D341Med (cell line): ENCODE results near the gene PLPP4.
A peak's percentile ranks its signal among the peaks of the same experiment; 100 is the strongest.
"Not testable (repeated sequence)": the region's sequence is repeated elsewhere in the genome, so short reads cannot be mapped to it uniquely, and the experiment has no call there.

Experiments
- DNase-seq: peaks from one replicate; pipeline ENCODE4 v3.0.0; 2012; ENCODE audit warnings: low spot score

Gene PLPP4

GRCh38 chr10:120490288-120490687 lies 33.3 kb downstream of the PLPP4 start:
- no peak for DNase-seq

DNA sequence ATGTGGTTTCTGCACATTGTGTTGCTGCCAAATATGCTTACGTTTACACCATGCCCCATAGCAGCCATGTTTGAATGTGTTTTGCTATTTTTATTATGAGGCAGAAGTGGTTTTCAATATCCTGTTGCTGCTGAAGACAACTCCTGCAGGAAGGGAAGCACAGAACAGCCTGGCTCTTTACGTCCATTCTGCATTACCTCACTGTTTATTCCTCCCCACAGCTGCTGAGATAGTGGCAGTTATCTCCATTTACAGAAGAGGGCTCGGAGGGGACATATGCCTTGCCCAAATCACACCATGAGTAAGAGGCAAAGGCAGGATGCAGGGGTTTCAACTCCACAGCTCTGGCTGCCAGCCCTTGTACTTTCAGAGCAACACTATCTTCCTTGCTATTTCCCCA lies 35.3 kb downstream of the PLPP4 start:
- no peak for DNase-seq

DNA sequence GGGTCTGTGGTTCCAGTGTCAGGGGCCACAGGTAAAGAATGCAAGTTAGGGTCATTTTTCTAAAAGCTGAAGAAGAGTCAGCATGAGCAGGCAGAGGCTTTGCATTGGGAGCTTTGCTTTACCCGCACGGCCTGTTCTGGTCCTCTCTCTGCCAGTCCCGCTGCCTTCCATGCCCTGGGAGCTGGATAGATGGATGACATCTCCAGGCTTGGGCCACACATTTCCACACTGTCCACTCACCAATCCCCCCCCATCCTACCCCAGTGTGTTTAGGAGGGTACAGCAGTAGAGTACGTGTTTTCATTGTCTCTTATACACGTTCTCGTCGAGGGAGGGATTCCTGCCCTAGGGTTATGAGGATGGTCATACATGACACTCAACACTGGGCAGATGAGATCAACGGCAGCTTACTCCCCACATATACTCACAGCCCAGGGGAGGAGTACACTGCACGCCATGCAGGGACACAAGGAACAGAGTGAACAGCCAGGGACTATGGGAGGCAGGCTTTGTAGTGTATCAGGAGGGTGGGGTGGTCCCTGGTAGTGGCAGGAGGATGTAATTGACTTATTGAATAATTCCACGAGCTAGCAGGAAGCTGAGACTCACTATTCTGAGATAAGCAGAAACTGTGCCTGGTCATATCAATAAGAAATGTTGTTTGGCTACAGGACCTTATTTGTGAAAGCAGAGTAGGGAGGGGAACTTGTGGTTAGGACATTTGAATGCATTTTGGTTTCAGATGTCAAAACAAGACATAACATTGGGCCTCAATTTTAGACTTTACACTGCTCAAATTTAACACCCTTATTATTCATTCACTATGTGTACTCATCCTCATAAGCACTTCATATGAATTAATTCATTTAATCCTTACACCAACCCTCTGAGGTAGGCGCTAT lies 36.6 kb downstream of the PLPP4 start:
- DNase-seq: no peak

- DNase-seq: no peak
Observed at GRCh38 chr10:120494313-120494710, 37.3 kb downstream of the PLPP4 start.

GRCh38 chr10:120495226-120496009 lies 38.4 kb downstream of the PLPP4 start:
- DNase-seq: no peak

- DNase-seq: no peak
Observed at GRCh38 chr10:120499883-120500282, 42.9 kb downstream of the PLPP4 start.

GRCh38 chr10:120503689-120504088 lies 46.7 kb downstream of the PLPP4 start:
- no peak for DNase-seq

GRCh38 chr10:120504227-120504626 lies 47.2 kb downstream of the PLPP4 start:
- not testable (repeated sequence) for DNase-seq

- no peak for DNase-seq
Observed at GRCh38 chr10:120505056-120505455, 48.0 kb downstream of the PLPP4 start.

DNA sequence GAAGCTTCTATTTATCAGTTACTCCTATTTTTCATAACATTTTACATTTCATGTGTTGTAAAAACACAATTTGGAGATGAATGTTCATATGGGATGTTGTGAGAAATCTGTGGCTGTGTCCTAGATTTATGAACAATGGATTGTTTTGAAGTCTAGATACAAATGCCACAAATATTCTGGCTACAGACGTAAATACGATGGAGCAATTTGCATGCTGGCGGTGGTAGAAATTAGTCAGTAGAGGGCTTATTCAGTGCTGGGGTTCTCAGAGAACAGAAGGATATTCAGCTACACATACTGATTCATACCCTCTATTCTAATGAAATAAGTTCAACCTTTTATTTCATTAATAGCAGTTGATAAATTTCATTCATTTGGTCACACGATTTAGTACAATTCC lies 48.8 kb downstream of the PLPP4 start:
- DNase-seq: no peak

- no peak for DNase-seq
Observed at GRCh38 chr10:120506674-120507073, 49.6 kb downstream of the PLPP4 start.

- DNase-seq: no peak
Observed at GRCh38 chr10:120507175-120507574, 50.1 kb downstream of the PLPP4 start.

GRCh38 chr10:120507651-120508050 lies 50.6 kb downstream of the PLPP4 start:
- no peak for DNase-seq

- no peak for DNase-seq
Observed at GRCh38 chr10:120508393-120508792, 51.4 kb downstream of the PLPP4 start.

- DNase-seq: no peak
Observed at GRCh38 chr10:120508966-120509365, 51.9 kb downstream of the PLPP4 start.

- DNase-seq: no peak
Observed at GRCh38 chr10:120511165-120511564, 54.1 kb downstream of the PLPP4 start.

DNA sequence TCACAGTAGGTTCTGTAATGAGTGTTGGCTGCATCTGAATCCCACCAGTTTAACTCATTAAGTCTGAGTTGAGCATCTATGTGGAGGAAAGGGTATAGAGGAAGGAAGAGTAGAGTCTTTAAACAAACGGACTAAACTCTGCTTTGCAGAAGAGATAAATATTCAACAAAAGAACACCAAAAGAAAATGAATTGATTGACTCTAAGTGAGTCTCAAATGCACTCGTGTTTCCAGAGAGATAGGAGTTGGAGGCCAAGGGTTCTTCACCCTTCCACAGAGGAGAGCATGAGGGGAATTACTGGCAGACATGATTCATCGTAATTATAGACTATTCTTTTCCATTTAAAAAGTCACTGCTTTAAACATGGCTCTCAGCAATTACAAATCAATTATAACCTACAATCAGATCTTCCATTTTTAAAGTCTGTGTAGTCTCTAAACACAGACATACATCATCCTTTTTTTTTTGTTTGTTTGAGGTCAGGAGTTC lies 56.3 kb downstream of the PLPP4 start:
- DNase-seq: no peak

DNA sequence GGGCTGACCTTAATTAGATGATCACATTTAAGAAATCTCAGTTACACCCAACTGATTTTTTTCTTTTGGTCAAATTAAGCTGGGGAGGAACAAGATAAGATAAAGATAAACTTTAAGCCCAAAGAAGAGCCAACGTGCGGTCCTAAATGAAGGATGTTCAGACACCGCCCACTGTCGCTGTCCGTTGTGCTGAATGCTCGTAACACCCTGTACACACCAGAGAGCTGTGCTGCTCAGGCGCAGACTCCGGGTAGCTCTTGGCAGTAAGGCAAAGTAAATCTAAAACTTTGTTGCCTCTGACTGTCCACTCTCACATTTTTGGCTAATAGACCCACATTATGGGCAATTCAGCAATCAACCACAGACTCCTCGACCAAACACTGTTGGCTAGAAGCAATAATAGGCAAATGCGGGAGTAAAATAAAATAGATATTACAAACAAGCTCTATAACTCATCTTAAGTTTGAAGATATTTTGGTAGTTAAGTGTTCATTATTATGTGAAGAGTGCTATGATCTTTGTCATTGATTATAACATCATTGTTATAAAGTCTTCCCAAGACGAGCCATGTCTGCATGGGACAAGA lies 57.1 kb downstream of the PLPP4 start:
- peak; percentile 22 for DNase-seq

DNA sequence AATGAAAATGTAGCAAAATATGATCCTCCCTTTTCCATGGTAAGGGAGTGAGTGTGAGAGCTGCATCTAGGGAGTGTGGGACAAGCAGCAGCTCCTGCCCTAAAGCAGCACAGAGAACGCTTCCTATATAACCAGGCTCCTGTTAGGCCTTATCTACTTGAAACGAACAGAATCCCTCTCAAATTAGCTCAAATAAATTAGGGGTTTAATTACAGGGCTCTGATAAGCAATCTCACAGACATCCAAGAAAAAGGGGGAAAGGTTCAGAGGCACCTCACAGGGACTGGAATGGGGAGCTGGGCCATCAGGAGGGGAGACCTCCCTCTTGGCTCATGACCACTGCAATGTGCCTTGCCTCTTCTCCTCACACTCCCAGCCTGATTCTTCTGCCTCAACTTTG lies 57.9 kb downstream of the PLPP4 start:
- no peak for DNase-seq

DNA sequence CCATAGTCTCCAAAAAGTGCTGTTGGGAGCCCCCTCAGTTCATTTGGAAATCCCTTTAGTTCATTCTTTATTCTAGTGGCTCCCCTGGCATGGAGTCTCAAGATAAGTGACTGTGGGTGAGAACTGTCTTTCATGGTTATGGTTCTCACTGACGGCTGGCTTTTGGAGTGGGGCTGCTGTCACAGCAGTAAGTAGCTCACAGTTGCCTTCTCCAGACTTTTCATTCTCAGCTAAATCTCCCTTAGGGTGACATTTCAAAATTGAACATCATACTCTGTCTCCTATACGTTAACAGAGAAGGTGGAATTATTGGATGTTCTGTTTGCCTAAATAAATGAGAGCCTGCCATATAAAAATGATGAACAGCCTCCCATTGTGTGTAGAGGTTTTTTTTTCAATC lies 58.7 kb downstream of the PLPP4 start:
- DNase-seq: no peak

DNA sequence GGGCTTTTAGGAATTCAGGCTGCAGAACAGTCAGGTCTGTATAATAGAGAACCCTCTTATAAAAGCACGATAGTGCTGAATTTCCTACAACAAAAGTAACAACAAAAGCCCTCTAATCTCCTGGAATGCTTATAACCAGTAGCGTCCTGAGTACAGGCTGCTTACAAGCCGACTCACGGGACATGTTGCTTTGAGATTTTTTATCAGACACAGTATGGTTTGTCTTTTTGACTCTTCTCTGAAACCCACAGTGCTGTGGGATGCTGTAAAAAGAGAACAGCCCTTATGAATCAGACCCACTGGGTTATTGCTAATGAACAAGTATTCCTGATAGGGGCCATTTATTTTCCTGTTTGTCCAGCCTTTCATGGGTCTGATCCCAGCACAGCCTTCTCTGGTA lies 59.4 kb downstream of the PLPP4 start:
- DNase-seq: no peak

- DNase-seq: no peak
Observed at GRCh38 chr10:120517196-120517595, 60.2 kb downstream of the PLPP4 start.
